ENCODE data around the gene NUP188.
"Not testable (repeated sequence)": the region's sequence is repeated elsewhere in the genome, so short reads cannot be mapped to it uniquely, and the experiment has no call there.

The NUP188 gene

GRCh38 chr9:129028192-129028966 is 80.9 kb downstream of the NUP188 start, which contains the start of gene SH3GLB2:
TSS of gene SH3GLB2 (minus strand) at chr9:129028331. CDS start at chr9:129028154, 177 bp downstream.
- peak; percentile 75 to 94 (median 88) for DNase-seq

DNA sequence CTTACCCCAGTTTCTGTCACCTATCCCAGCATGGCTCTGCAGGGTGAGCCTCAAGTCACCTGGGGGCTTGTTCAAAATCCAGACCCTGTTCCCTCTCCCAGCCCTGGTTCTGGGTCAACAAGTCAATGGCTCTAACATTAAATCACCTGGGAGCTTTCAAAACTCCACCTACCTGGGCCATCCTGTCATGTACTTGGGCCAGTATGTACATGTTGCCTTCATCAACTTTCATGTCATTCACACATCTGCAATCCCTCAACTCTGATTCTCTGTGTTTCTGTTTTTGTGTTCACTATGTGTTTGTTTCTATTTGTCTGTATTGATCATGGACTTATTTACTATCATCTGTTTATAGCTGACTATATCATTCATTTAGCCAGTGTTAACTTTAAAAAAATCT is 82.7 kb downstream of the NUP188 start:
- no peak for DNase-seq

GRCh38 chr9:129031514-129031913 is 84.0 kb downstream of the NUP188 start:
- no peak for DNase-seq

DNA sequence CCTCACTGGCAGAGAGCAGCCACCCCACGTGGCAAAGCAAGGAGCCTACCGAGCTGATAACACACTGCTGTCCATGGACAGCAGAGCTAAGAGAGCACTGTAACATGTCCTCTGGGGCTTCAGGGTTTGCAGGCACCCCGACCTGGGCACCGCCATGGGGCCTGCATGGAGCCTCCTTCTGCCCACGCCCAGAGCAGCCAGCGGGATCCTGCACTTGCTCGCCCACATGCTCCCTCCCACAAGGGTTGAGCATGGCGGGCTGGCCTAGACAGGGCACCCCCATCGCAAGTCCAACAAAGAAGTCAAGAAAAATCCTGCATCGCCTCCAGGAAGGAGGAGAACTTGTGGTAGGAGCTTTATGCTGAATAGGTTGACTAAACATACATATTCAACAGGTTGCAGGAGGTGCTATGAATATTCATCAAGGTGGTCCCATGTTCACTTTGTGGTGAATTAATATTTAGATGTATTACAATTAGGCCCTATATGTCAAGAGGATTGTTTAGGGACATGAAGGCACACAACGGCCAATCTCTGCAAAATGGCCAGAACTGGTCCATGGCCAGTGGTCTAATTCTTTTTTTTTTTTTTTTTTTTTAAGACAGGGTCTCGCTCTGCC is 85.2 kb downstream of the NUP188 start:
- no peak for DNase-seq

GRCh38 chr9:129033216-129033615 is 85.7 kb downstream of the NUP188 start:
- no peak for DNase-seq

GRCh38 chr9:129035838-129036237 is 88.3 kb downstream of the NUP188 start:
- DNase-seq: not testable (repeated sequence)

- peak; percentile 77 to 99 (median 91) for DNase-seq
Measured at GRCh38 chr9:129036241-129036922, 88.9 kb downstream of the NUP188 start, which contains the start of gene MIGA2. TSS of gene MIGA2 (plus strand) at chr9:129036626. CDS start at chr9:129040595, 3,969 bp downstream.

DNA sequence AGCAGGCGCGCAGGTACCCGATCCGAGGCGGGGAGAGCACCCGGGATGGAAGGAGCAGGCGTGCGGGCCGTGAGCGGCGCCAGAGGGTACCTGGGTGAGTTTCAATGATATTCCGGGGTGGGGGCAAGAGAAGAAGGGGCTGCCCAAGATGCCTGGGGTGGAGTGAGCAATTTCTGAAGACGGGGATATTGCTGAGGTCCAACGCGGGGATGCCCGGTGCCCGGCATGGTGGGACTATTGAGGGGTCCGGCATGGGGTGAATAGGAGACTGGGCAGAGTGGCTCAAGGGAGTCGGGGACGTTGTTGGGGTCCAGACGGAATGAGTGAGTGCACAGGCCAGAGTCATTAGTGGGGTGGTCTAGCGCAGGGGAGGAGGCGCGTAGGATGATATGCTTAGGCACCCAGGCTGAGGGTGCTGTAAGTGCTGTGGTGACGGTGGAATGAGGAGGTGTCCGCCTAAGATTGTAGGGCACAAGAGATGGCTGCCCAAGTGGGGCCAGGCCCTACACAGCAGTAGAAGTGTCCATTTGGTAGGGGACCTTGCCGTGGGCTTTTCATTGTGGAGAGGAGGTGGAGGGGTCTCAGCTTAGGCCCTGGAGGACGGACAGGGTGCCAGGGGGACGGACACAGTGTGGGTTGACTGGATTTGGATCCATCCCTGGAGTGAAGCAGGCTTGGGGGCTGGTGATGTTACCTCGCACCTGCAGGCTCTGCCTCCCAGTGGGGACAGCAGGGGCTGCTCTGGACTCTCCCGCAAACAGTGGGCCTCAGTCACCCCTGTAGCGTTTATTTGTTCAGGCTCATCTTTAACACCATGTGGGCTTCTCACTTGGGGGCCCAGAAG is 89.6 kb downstream of the NUP188 start:
- peak in 1 of 5 experiments; percentile 15 for DNase-seq

- DNase-seq: no peak
Measured at GRCh38 chr9:129037767-129038098, 90.2 kb downstream of the NUP188 start.

GRCh38 chr9:129038109-129038852 is 90.8 kb downstream of the NUP188 start:
- no peak for DNase-seq

DNA sequence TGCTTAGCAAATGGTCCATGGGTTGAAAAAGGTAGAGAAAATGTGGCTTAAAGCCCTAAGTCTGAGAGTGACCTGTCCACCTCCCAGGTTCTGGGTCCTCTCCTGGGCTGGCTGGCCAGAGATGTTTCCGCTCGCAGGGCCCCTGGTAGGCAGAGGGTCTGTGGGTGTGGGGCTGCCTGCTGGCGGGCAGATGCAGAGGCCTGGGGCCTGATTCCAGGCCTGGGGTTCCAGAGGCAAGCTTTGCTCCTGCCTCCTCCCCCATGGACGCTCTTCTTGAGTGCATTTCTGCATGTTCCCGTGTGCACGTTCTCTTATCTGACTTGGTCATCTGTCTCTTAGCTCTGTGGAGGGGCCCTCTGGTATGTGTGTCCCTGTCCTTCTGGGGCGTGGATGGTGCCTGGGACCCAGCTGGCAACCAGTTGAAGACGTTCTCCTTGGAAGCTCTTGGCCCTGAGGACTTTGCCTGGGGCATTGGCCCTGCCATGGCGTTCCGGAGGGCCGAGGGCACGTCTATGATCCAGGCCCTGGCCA is 92.7 kb downstream of the NUP188 start:
- DNase-seq: no peak

DNA sequence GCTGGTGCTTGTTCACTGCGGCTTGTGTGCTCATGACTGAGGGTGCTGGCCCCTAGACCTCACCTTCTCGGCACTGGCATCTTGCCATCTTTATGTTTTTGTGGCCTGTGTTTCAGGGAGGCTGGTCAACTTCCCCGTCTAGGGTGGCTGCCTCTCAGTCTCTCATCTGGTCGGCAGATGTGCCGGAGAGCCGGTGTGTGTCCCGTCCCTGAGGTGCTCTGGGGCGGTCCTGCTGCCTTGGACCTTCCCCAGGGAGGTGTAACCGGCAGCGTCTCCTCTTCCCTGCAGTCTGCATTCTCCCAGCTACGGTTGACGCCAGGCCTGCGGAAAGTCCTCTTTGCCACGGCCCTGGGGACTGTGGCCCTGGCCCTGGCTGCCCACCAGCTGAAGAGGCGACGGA is 94.5 kb downstream of the NUP188 start:
- no peak for DNase-seq

DNA sequence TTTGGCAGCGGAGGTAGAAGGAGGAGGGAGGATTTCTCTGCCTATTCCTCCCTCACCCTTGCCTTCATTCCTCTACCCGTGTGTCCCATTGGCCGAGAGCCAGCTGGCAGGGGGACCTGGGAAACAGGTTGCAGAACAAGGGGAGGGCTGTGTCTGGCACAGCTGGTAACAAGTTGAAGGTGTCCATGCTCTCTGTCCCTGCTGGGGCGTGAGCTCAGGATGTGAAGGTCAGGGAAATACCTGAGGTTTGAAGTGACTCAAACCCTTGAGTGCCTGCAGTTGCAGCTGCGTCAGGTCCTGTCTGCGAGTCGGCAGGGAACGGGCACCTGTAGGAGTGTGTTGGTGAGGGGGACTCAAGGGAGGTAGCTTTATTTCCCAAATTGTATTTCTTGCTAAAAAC is 105.1 kb downstream of the NUP188 start:
- no peak for DNase-seq

GRCh38 chr9:129053020-129053419 is 105.5 kb downstream of the NUP188 start:
- no peak for DNase-seq

DNA sequence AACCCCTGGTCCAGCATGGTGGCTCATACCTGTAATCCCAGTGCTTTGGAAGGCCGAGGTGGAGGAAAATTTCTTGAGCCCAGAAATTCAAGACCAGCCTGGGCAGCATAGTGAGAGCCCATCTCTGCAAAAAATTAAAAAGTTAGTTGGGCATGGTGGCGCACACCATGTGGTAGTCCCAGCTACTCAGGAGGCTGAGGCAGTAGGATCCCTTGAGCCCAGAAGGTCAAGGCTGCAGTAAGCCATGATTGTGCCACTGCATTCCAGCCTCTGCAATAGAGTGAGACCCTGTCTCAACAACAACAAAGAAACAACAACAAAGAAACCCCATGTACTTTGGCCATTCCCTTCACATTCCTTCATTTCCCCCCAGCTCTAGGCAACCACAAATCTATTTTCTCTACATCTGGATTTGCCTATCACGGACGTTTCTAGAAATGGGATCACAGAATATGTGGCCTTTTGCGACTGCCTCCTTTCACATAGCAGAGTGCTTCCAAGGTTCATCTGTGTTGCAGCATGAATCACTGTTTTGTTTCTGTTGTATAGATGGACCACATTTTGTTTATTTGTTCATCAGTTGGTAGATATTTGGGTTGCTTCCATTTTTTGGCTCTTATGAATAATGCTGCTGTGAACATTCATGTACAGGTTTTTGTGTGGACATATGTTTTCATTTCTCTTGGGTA is 106.8 kb downstream of the NUP188 start:
- no peak for DNase-seq
